ENCODE results near the gene NEGR1.

GRCh38 chr1:72283022-72283306 is 625 bp upstream of the NEGR1 start:
- peak in 1 of 3 donors; percentile 0 for TF ChIP-seq POLR2AphosphoS5 (IDR thresholded peaks at IDR 0.05)
- TF ChIP-seq POLR2A (IDR thresholded peaks at IDR 0.05) = no peak
- TF ChIP-seq CTCF (IDR thresholded peaks at IDR 0.05) = no peak
- no peak for TF ChIP-seq EP300 (IDR thresholded peaks at IDR 0.05)

Measured in stomach (tissue), 4 donors.